ENCODE data around the gene CLN5. TPM values are rescaled to one million over a fixed set of nuclear protein-coding genes. Genes with fewer than 3 reads are reported as not detected.

The CLN5 gene
- total and polyA plus RNA-seq, 10 of the 15 experiments (the other 5 are each of a cell fraction or from before 2014, with no cell fraction given) = 11.2 to 22.2 (median 13.1) TPM

DNA sequence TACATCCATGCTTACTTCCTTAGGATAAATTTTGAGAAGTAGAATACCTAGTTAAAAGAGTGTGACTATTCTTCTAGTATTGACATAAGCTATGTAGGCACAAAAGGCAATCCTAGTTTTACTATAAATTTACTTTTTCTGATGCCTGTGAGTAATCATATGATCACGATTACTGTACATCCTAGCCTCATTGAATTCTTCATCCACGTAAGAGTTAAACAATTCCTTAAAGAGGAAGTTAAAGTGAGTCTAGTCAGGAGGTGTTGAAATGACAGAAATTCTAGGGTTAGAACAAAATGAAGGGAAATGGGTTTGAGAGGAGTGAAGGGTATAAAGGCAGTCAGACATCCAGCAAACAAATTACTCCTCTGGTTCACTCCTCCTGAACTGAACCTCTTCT lies 43.7 kb upstream of the CLN5 start, which contains the start of gene ACOD1:
Gene ACOD1, plus strand, starts transcription at position 363 of the 400 bp plus-strand sequence. CDS start 48 bp downstream, outside the sequence.
- Histone ChIP-seq H3K27me3 (replicated peaks in 1 of 2; ENCODE audit: control insufficient read depth in 2 of 2, insufficient read depth in 2 of 2, low read length in 1 of 2) (no peaks in the 10 kb centered on the region; a peak in 1 of 4 replicates), H3K9me3 (replicated peaks; ENCODE audit: control insufficient read depth, insufficient read depth, low read length) (no peaks in the 10 kb centered on the region), H3K4me2 (ENCODE audit: control insufficient read depth, insufficient read depth) (no peak within 1 kb of the TSS), H3K36me3 (ENCODE audit: control insufficient read depth in 2 of 2, insufficient read depth in 2 of 2, low read length in 1 of 2) (no peaks in the 10 kb centered on the region), H3K4me3 (no peak within 1 kb of the TSS), H2AFZ (ENCODE audit: control insufficient read depth, low read depth, low read length) (no peak within 1 kb of the TSS), H4K20me1 (ENCODE audit: control insufficient read depth, insufficient read depth) (no peaks in the 10 kb centered on the region), H3K9ac (ENCODE audit: control insufficient read depth, insufficient read depth, low read length) (no peak within 1 kb of the TSS), H3K4me1 (ENCODE audit: control insufficient read depth, insufficient read depth, low read length) (no peaks in the 10 kb centered on the region), H3K79me2 (ENCODE audit: control insufficient read depth, insufficient read depth, low read length) (no peaks in the 10 kb centered on the region), H3K27ac (ENCODE audit: control insufficient read depth, insufficient read depth) (no peak within 1 kb of the TSS)
- TF ChIP-seq YY1 (IDR thresholded peaks at IDR 0.05; ENCODE audit: low read depth, low read length) = no peak
- intact Hi-C loops (cut with micrococcal nuclease; ENCODE audit: unreplicated experiment) = no loop called here
- ATAC-seq (no peak), DNase-seq (ENCODE audit: low read depth, low spot score) (no peak), FAIRE-seq (no peak)
- ChIA-PET RAD21 (ENCODE audit: unreplicated experiment) (no interaction called here), SMC1A (ENCODE audit: uncharacterized antibody, unreplicated experiment) (no interaction called here), CTCF (no interaction called here), POLR2A (no interaction called here)
- BruUV-seq (replicated peaks) = no TSS peak
- in situ Hi-C loops (cut with MboI) = no loop called here
- 4% methylated on average over 2 of the region's 2 CpGs for WGBS (ENCODE audit: insufficient coverage, insufficient replicate concordance, low lambda C conversion rate, missing lambda C conversion rate)

- Histone ChIP-seq H3K27ac (ENCODE audit: control insufficient read depth, insufficient read depth) (no peak overlapping the region), H2AFZ (ENCODE audit: control insufficient read depth, low read depth, low read length) (no peak overlapping the region), H3K79me2 (ENCODE audit: control insufficient read depth, insufficient read depth, low read length) (no peaks in the 10 kb centered on the region), H4K20me1 (ENCODE audit: control insufficient read depth, insufficient read depth) (no peaks in the 10 kb centered on the region), H3K9ac (ENCODE audit: control insufficient read depth, insufficient read depth, low read length) (no peak overlapping the region), H3K36me3 (ENCODE audit: control insufficient read depth in 2 of 2, insufficient read depth in 2 of 2, low read length in 1 of 2) (no peaks in the 10 kb centered on the region), H3K27me3 (replicated peaks in 1 of 2; ENCODE audit: control insufficient read depth in 2 of 2, insufficient read depth in 2 of 2, low read length in 1 of 2) (no peaks in the 10 kb centered on the region; a peak in 1 of 4 replicates), H3K4me1 (ENCODE audit: control insufficient read depth, insufficient read depth, low read length) (no peaks in the 10 kb centered on the region), H3K4me3 (no peak overlapping the region), H3K4me2 (ENCODE audit: control insufficient read depth, insufficient read depth) (no peak overlapping the region), H3K9me3 (replicated peaks; ENCODE audit: control insufficient read depth, insufficient read depth, low read length) (no peaks in the 10 kb centered on the region)
- in situ Hi-C loops (cut with MboI) (no loop called here), intact Hi-C loops (cut with micrococcal nuclease; ENCODE audit: unreplicated experiment) (no loop called here)
- RAD21 ChIA-PET (ENCODE audit: unreplicated experiment) = no interaction called here
- BruUV-seq (replicated peaks) = no TSS peak
- ATAC-seq (no peak), DNase-seq (ENCODE audit: low read depth, low spot score) (no peak), FAIRE-seq (no peak)
- CTCF ChIA-PET = no interaction called here
- 45% methylated on average over 2 of the region's 2 CpGs for WGBS (ENCODE audit: insufficient coverage, insufficient replicate concordance, low lambda C conversion rate, missing lambda C conversion rate)
- SMC1A ChIA-PET (ENCODE audit: uncharacterized antibody, unreplicated experiment) = no interaction called here
- POLR2A ChIA-PET = no interaction called here
- TF ChIP-seq CBX3 (IDR thresholded peaks at IDR 0.05; ENCODE audit: borderline replicate concordance, low read depth) (no peak), CBX5 (IDR thresholded peaks at IDR 0.05; ENCODE audit: low read depth) (no peak), TCF3 (IDR thresholded peaks at IDR 0.05; ENCODE audit: borderline replicate concordance, insufficient read depth, low read depth, low read length) (no peak), ZZZ3 (IDR thresholded peaks at IDR 0.05; ENCODE audit: control insufficient read depth, insufficient read length, low read depth) (no peak), BCL3 (IDR thresholded peaks at IDR 0.05; ENCODE audit: borderline replicate concordance, insufficient read depth, low read depth, low read length, poor library complexity, severe bottlenecking) (no peak), EED (IDR thresholded peaks at IDR 0.05; ENCODE audit: low read depth) (no peak), ATF3 (IDR thresholded peaks at IDR 0.05; ENCODE audit: borderline replicate concordance, extremely low read depth, low read depth, low read length) (no peak), PKNOX1 (IDR thresholded peaks at IDR 0.05) (no peak), YY1 (IDR thresholded peaks at IDR 0.05; ENCODE audit: low read depth, low read length) (no peak), SUZ12 (IDR thresholded peaks at IDR 0.05; ENCODE audit: unreplicated experiment) (no peak), RFX5 (IDR thresholded peaks at IDR 0.05; ENCODE audit: low read depth, low read length) (no peak), PAX5 (IDR thresholded peaks at IDR 0.05; ENCODE audit: borderline replicate concordance, low read depth, low read length) (no peak), RAD21 (IDR thresholded peaks at IDR 0.05; ENCODE audit: insufficient read depth, low read depth, low read length) (no peak)
- TF ChIP-seq, protein P1, sequence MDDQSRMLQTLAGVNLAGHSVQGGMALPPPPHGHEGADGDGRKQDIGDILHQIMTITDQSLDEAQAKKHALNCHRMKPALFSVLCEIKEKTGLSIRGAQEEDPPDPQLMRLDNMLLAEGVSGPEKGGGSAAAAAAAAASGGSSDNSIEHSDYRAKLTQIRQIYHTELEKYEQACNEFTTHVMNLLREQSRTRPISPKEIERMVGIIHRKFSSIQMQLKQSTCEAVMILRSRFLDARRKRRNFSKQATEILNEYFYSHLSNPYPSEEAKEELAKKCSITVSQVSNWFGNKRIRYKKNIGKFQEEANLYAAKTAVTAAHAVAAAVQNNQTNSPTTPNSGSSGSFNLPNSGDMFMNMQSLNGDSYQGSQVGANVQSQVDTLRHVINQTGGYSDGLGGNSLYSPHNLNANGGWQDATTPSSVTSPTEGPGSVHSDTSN (IDR thresholded peaks at IDR 0.05; ENCODE audit: insufficient replicate concordance, low read depth, low read length) = no peak
Measured at GRCh38 chr13:76950101-76950500, 41.8 kb upstream of the CLN5 start.
